MM.1S (cell line): ENCODE results near the gene PSKH1.

Source experiments
- CTCF ChIP-seq: fragments of 300-600 bp; sonication (generic); IDR thresholded peaks from 2 replicates; pipeline ENCODE4 v1.5.1; 2016; ENCODE audit warnings: antibody characterized with exemption, low read length, mixed read lengths
- EZH2 ChIP-seq: fragments of 300-600 bp; sonication (generic); optimal IDR thresholded peaks from 2 replicates; pipeline ENCODE3; 2017; ENCODE audit warnings: low read depth, mild to moderate bottlenecking, antibody characterized with exemption, low read length, mixed read lengths

- peak; percentile 4; the same call in 1 of the 2 replicates for TF ChIP-seq CTCF
- no peak for TF ChIP-seq EZH2
These were observed 33.2 kb downstream of the PSKH1 start for GRCh38 chr16:67926181-67926750.
